SH-SY5Y (cell line): ENCODE data around the gene EPB42.

Source experiments
- GATA2 ChIP-seq: IDR thresholded peaks from 2 replicates; pipeline ENCODE4 v1.6.1; 2011; ENCODE audit warnings: mild to moderate bottlenecking, low read depth, low read length
- GATA3 ChIP-seq: IDR thresholded peaks from 2 replicates; pipeline ENCODE4 v1.6.1; 2011; ENCODE audit warnings: low read depth, mild to moderate bottlenecking, low read length, moderate library complexity

- no peak for TF ChIP-seq GATA2
- no peak for TF ChIP-seq GATA3
These were observed 11.6 kb downstream of the EPB42 start for GRCh38 chr15:43209059-43209824.
